Ovary (tissue), 10 donors: ENCODE results near the gene RHOJ. TPM values are rescaled to one million over a fixed set of nuclear protein-coding genes. Genes with fewer than 3 reads are reported as not detected.

ENCODE experiments used
- DNase-seq, 5 donors: peaks; one replicate each; pipeline ENCODE4 v3.0.0-alpha.2; 2019 to 2020
- H3K27ac ChIP-seq, 2 donors: fragments of 200-600 bp; one replicate each; pipeline versions ENCODE4 v1.5.1 to v1.8.0; 2019 to 2022
- H3K27me3 ChIP-seq: fragments of 200-600 bp; one replicate; pipeline ENCODE4 v1.8.0; 2022
- H3K36me3 ChIP-seq: fragments of 200-600 bp; sonication (generic); one replicate; pipeline ENCODE4 v1.5.1; 2019
- H3K4me1 ChIP-seq: one replicate; pipeline ENCODE4 v1.8.1; 2013; ENCODE audit warnings: mild to moderate bottlenecking, moderate library complexity; ENCODE audit not compliant: insufficient read depth
- H3K4me3 ChIP-seq: fragments of 200-600 bp; sonication (generic); one replicate; pipeline ENCODE4 v1.5.1; 2017
- H3K9me3 ChIP-seq, 2 donors: fragments of 200-600 bp in 1 of 2; sonication (generic) in 1 of 2; one replicate each; pipeline versions ENCODE4 v1.5.1 to v1.8.1; 2013 to 2019; ENCODE audit warnings: mild to moderate bottlenecking in 1 of 2, moderate library complexity in 1 of 2
- EP300 ChIP-seq: sonication (generic); formaldehyde crosslinking; IDR thresholded peaks from one replicate; pipeline ENCODE4 v1.6.1; 2017; ENCODE audit warnings: antibody characterized with exemption
- POLR2A ChIP-seq: fragments of 450-650 bp; IDR thresholded peaks from one replicate; pipeline ENCODE4 v1.6.1; 2017; ENCODE audit warnings: antibody characterized with exemption, mild to moderate bottlenecking, moderate library complexity
- WGBS, 3 donors: extraction: QIAGEN DNeasy Blood & Tissue Kit in 1 of 3; methylation state at CpG; one replicate each; pipeline versions ENCODE4 v1.1.5 to v1.1.7; 2013 to 2017; 5-methylcytosine and 5-hydroxymethylcytosine counted together
- intact Hi-C, 4 donors: fragments of 100-400 bp; cut with DNase I; formaldehyde crosslinking; loops; one replicate each; pipeline versions ENCODE4 v1.11.0 to v1.15.1; 2022 to 2023
- long read RNA-seq, 3 donors: library from polyadenylated mRNA in 2 of 3; unstranded in 2 of 3; transcript quantifications; one replicate each; pipeline ENCODE4 v2.0.0 and lab custom pipeline, GENCODE V29; 2021 to 2026
- polyA plus RNA-seq, 2 donors: library from polyadenylated mRNA; stranded (reverse); fragments of 200-250 nt in 1 of 2; fragments of 350-450 nt in 1 of 2; fragmentation: Illumina TruSeq in 1 of 2; extraction: RNeasy Lipid Tissue Mini Kit (QIAGEN cat#74804) in 1 of 2; gene quantifications; one replicate each; pipeline ENCODE4 v1.2.3, GENCODE V29; 2013 to 2014
- total RNA-seq, 7 donors: library from RNA; depleted of rRNA in 2 of 7; stranded (reverse); fragments of >200 nt in 2 of 7; fragmentation: NEBNext Ultra II Directional in 3 of 7; extraction: Animal tissue kit (Norgen Biotek cat#: 25700) in 3 of 7; gene quantifications; one replicate each; pipeline versions ENCODE4 v1.1.0 to v1.2.4, GENCODE V29; 2016 to 2023
- TF ChIP-seq, protein P1 (sequence below), 3 donors: fragments of 450-650 bp in 2 of 3; fragments of 200-600 bp in 1 of 3; IDR thresholded peaks; one replicate each; pipeline versions ENCODE4 v1.5.1 to v1.8.0; 2016 to 2022; ENCODE audit warnings: antibody characterized with exemption in 3 of 3, mild to moderate bottlenecking in 1 of 3
- donor health status: DM: no; HTN: no; CAD: no; lungs with moderate emphysema.
- donor health status: DM: no; HTN: no; CAD: no.
- donor health status: Bipolar disorder and iron deficiency.
- donor health status: DM: yes; HTN: yes; CAD: no.
- donor health status: DM: no; HTN: no; CAD: no.
- donor health status: DM: yes; HTN: yes; CAD: no.

RHOJ gene
- total RNA-seq (10 to 100 TPM in 4 of 7 donors, 1 to 10 TPM in 3; 4.9 to 22.0 (median 16.1) TPM), polyA plus RNA-seq (10 to 100 TPM; 15.7 to 32.9 TPM)
- long read RNA-seq, donor 1, transcript RHOJ-201 (5 exons, 3,302 nt), result major isoform, 18 of 24 reads
- long read RNA-seq, donor 1, partial matches to known transcripts, result 0 of 24 reads
- long read RNA-seq, donor 1, other reads (novel, unspliced or antisense), result 6 of 24 reads
- long read RNA-seq, donor 2, partial matches to known transcripts, result 0 of 4 reads
- long read RNA-seq, donor 2, other reads (novel, unspliced or antisense), result 0 of 4 reads
- long read RNA-seq, donor 3, partial matches to known transcripts, result 2 of 7 reads
- long read RNA-seq, donor 3, other reads (novel, unspliced or antisense), result 5 of 7 reads

DNA sequence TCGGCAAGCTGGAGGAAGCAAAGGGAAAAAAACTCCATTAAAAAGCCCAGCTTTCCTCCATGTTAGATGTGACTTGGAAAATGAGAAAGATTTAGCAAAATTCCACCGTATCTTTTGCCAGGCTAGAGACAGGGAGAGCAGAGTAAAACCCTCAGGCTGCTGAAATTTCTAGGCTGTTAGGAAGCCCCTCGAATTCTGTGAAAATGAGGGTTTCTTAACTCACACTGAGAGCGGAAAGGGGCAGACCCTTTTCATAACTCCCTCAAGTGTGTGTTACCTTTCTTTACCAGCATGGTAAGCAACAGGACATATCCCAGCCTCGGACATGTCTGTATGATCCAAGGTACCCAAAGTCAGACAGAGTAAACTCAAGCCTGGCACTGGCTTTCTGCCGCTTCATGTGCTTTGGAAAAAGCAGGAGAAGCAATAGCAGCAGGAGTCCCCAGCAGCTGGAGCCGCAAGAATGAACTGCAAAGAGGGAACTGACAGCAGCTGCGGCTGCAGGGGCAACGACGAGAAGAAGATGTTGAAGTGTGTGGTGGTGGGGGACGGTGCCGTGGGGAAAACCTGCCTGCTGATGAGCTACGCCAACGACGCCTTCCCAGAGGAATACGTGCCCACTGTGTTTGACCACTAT is at the start of gene RHOJ:
Gene RHOJ, plus strand, starts transcription at position 37 of the 637 bp plus-strand sequence. Its CDS starts 427 bp downstream, at position 464.
- Histone ChIP-seq H3K27ac (peak within 1 kb of the TSS; percentile 53 to 87), H3K27me3 (no peaks in the 10 kb centered on the region), H3K4me3 (peak within 1 kb of the TSS; percentile 43), H3K4me1 (peaks cover 1% of the 10 kb centered on the region), H3K9me3 (no peaks in the 10 kb centered on the region), H3K36me3 (no peaks in the 10 kb centered on the region)
- TF ChIP-seq POLR2A, result no peak
- TF ChIP-seq EP300, result no peak
- TF ChIP-seq, protein P1, sequence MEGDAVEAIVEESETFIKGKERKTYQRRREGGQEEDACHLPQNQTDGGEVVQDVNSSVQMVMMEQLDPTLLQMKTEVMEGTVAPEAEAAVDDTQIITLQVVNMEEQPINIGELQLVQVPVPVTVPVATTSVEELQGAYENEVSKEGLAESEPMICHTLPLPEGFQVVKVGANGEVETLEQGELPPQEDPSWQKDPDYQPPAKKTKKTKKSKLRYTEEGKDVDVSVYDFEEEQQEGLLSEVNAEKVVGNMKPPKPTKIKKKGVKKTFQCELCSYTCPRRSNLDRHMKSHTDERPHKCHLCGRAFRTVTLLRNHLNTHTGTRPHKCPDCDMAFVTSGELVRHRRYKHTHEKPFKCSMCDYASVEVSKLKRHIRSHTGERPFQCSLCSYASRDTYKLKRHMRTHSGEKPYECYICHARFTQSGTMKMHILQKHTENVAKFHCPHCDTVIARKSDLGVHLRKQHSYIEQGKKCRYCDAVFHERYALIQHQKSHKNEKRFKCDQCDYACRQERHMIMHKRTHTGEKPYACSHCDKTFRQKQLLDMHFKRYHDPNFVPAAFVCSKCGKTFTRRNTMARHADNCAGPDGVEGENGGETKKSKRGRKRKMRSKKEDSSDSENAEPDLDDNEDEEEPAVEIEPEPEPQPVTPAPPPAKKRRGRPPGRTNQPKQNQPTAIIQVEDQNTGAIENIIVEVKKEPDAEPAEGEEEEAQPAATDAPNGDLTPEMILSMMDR (IDR thresholded peaks at IDR 0.05), result no peak
- peak; percentile 26 to 59 (median 38) for DNase-seq
- 3 to 10% (median 4%) methylated on average over 16 of the region's 16 CpGs for WGBS, 3 donors
- intact Hi-C loops, result no loop called here

GRCh38 chr14:63155511-63156185 is 48.6 kb upstream of the RHOJ start:
- DNase-seq, result no peak
- no peak overlapping the region for H3K27ac ChIP-seq
- no peaks in the 10 kb centered on the region for H3K9me3 ChIP-seq
- no peaks in the 10 kb centered on the region for H3K27me3 ChIP-seq
- H3K4me1 ChIP-seq, result peaks cover 1% of the 10 kb centered on the region
- no peaks in the 10 kb centered on the region for H3K36me3 ChIP-seq
- TF ChIP-seq, protein P1 (IDR thresholded peaks at IDR 0.05), result no peak
- TF ChIP-seq EP300 (no peak), POLR2A (no peak)
- no peak overlapping the region for H3K4me3 ChIP-seq
- 8 to 33% (median 10%) methylated on average over 5 of the region's 5 CpGs for WGBS, 3 donors
- intact Hi-C loops, result no loop called here

- 83 to 87% (median 86%) methylated on average over 2 of the region's 2 CpGs for WGBS, 3 donors
- peaks cover 1% of the 10 kb centered on the region for H3K4me1 ChIP-seq
- no peak overlapping the region for H3K27ac ChIP-seq
- H3K36me3 ChIP-seq, result no peaks in the 10 kb centered on the region
- TF ChIP-seq, protein P1 (IDR thresholded peaks at IDR 0.05), result no peak
- TF ChIP-seq EP300 (no peak), POLR2A (no peak)
- no peaks in the 10 kb centered on the region for H3K27me3 ChIP-seq
- no peak for DNase-seq
- no peaks in the 10 kb centered on the region for H3K9me3 ChIP-seq
- intact Hi-C loops, result no loop called here
- no peak overlapping the region for H3K4me3 ChIP-seq
Observed at GRCh38 chr14:63157195-63157594, 47.0 kb upstream of the RHOJ start.

- no peaks in the 10 kb centered on the region for H3K36me3 ChIP-seq
- TF ChIP-seq POLR2A, result no peak
- TF ChIP-seq EP300, result no peak
- TF ChIP-seq, protein P1 (IDR thresholded peaks at IDR 0.05), result no peak
- no peaks in the 10 kb centered on the region for H3K9me3 ChIP-seq
- no peak overlapping the region for H3K4me3 ChIP-seq
- no peak overlapping the region for H3K27ac ChIP-seq
- no peaks in the 10 kb centered on the region for H3K27me3 ChIP-seq
- 93 to 98% (median 95%) methylated on average over 1 of the region's 1 CpG for WGBS, 3 donors
- DNase-seq, result no peak
- intact Hi-C loops, result no loop called here
- no peaks in the 10 kb centered on the region for H3K4me1 ChIP-seq
Observed at GRCh38 chr14:63163306-63163705, 40.9 kb upstream of the RHOJ start.
